PC-9 (cell line): ENCODE results near the gene PIK3CB. TPM values are rescaled to one million over a fixed set of nuclear protein-coding genes. Genes with fewer than 3 reads are reported as not detected.

Experiments
- BruUV-seq: library from RNA; stranded (reverse); fragments of 400-500 nt; replicated peaks from 2 replicates; lab custom pipeline; 2021; lab: Mats Ljungman, UMichigan
- CTCF ChIA-PET: fragments of 300-600 bp; sonication (Branson Sonifier 250); formaldehyde crosslinking; loops from one replicate; lab custom pipeline; 2022; ENCODE audit warnings: antibody characterized with exemption; lab: Charles Lee
- POLR2A ChIA-PET: fragments of 300-600 bp; sonication (Branson Sonifier 250); formaldehyde crosslinking; loops from one replicate; lab custom pipeline; 2022; ENCODE audit warnings: antibody characterized with exemption; ENCODE audit not compliant: unreplicated experiment; lab: Charles Lee
- DNase-seq, 2 experiments: peaks; one replicate each; pipeline versions ENCODE4 v3.0.0 to v3.0.0-alpha.2; 2015 to 2022; ENCODE audit warnings: mixed read lengths in 1 of 2
- H2AFZ ChIP-seq: fragments of 200-600 bp; sonication (generic); 2 replicates; pipeline ENCODE4 v1.8.1; 2017; ENCODE audit warnings: antibody characterized with exemption
- H3F3A ChIP-seq: fragments of 200-600 bp; sonication (generic); 2 replicates; pipeline ENCODE4 v1.8.1; 2017; ENCODE audit warnings: antibody characterized with exemption, mild to moderate bottlenecking, low read depth; ENCODE audit not compliant: insufficient read depth
- H3K27ac ChIP-seq: fragments of 200-600 bp; sonication (generic); 2 replicates; pipeline ENCODE4 v1.6.1; 2016; ENCODE audit warnings: mixed run types
- H3K27me3 ChIP-seq: fragments of 200-600 bp; sonication (generic); 2 replicates; pipeline ENCODE4 v1.6.1; 2016; ENCODE audit warnings: low read depth, mixed run types; ENCODE audit not compliant: insufficient read depth
- H3K36me3 ChIP-seq: fragments of 200-600 bp; sonication (generic); 2 replicates; pipeline ENCODE4 v1.6.1; 2016; ENCODE audit warnings: low read depth, mixed run types
- H3K4me1 ChIP-seq: fragments of 200-600 bp; sonication (generic); replicated peaks from 2 replicates; pipeline ENCODE4 v1.6.1; 2016; ENCODE audit warnings: mixed run types; ENCODE audit not compliant: insufficient read depth
- H3K4me2 ChIP-seq: fragments of 200-600 bp; sonication (generic); 2 replicates; pipeline ENCODE4 v1.6.1; 2017; ENCODE audit warnings: mixed run types
- H3K4me3 ChIP-seq: fragments of 200-600 bp; sonication (generic); 2 replicates; pipeline ENCODE4 v1.6.1; 2016; ENCODE audit warnings: mixed run types
- H3K79me2 ChIP-seq: fragments of 200-600 bp; sonication (generic); 2 replicates; pipeline ENCODE4 v1.6.1; 2017; ENCODE audit warnings: low read depth, mixed run types
- H3K9me2 ChIP-seq: fragments of 200-600 bp; sonication (generic); 2 replicates; pipeline ENCODE4 v1.8.1; 2017; ENCODE audit warnings: mild to moderate bottlenecking; ENCODE audit not compliant: insufficient read depth
- H3K9me3 ChIP-seq: fragments of 200-600 bp; sonication (generic); 2 replicates; pipeline ENCODE4 v1.8.1; 2016; ENCODE audit warnings: low read depth; ENCODE audit not compliant: insufficient read depth
- H4K20me1 ChIP-seq: fragments of 200-600 bp; sonication (generic); 2 replicates; pipeline ENCODE4 v1.8.1; 2017; ENCODE audit not compliant: insufficient read depth
- CTCF ChIP-seq: fragments of 200-600 bp; sonication (generic); conservative IDR thresholded peaks from 2 replicates; pipeline ENCODE4 v1.6.1; 2017; ENCODE audit warnings: mixed run types, antibody characterized with exemption, mild to moderate bottlenecking, moderate library complexity
- EZH2 ChIP-seq: fragments of 200-600 bp; sonication (generic); IDR thresholded peaks from 2 replicates; pipeline ENCODE4 v1.8.0; 2017; ENCODE audit warnings: antibody characterized with exemption, low read depth
- intact Hi-C: fragments of 100-400 bp; cut with micrococcal nuclease; formaldehyde crosslinking; loops from one replicate; pipeline ENCODE4 v1.10.0; 2022; ENCODE audit not compliant: unreplicated experiment
- total RNA-seq: library from RNA; stranded (reverse); gene quantifications from 2 replicates; pipeline ENCODE4 v1.2.3, GENCODE V29; 2021

The PIK3CB gene
- total RNA-seq, 1 experiment from 2014 or later: 47.8 TPM

DNA sequence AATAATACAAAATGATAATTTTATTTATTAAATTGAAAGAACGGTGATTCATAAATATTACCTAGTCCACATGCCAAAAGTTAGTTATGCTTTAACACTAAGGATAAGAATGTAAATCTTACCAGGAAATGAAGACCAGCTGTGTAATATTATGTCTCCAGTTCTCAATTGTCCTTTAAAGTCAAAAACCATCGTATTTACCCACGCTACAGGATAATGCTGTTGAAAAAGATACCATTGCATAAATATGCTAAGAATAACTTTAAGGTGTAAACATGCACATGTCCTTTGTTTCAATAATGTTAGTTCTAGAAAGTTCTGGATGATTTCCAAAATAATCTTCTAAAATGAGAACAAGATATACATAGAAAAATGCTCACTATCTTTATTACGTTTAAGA lies 122.6 kb downstream of the PIK3CB start:
- Histone ChIP-seq H3K4me2 (no peak overlapping the region), H3K79me2 (no peaks in the 10 kb centered on the region), H3K27ac (no peak overlapping the region), H2AFZ (no peak overlapping the region), H3K27me3 (no peaks in the 10 kb centered on the region), H3K4me1 (no peaks in the 10 kb centered on the region), H3K36me3 (no peaks in the 10 kb centered on the region; the same call in 1 of the 2 replicates), H3K9me2 (no peaks in the 10 kb centered on the region), H3K9me3 (no peaks in the 10 kb centered on the region), H3K4me3 (no peak overlapping the region), H3F3A (no peaks in the 10 kb centered on the region), H4K20me1 (no peaks in the 10 kb centered on the region)
- ChIA-PET POLR2A (interaction anchor here (0.5 to 0.7 kb wide), 3 partner anchors 11 to 206 kb away, joined by 4 to 25 read pairs (median 6); no protein-coding TSS in a partner anchor), CTCF (interaction anchor here (0.6 kb wide), 1 partner anchor 13 kb away, joined by 3 read pairs; no protein-coding TSS in a partner anchor)
- intact Hi-C loops: no loop called here
- TF ChIP-seq EZH2 (no peak), CTCF (no peak)
- no peak for DNase-seq
- BruUV-seq: no TSS peak

GRCh38 chr3:138705675-138706074 lies 129.1 kb downstream of the PIK3CB start:
- BruUV-seq: no TSS peak
- Histone ChIP-seq H3K27ac (no peak overlapping the region), H4K20me1 (no peaks in the 10 kb centered on the region; the same call in 1 of the 2 replicates), H3K79me2 (no peaks in the 10 kb centered on the region), H3F3A (no peaks in the 10 kb centered on the region; the same call in 1 of the 2 replicates), H3K4me1 (no peaks in the 10 kb centered on the region), H3K27me3 (no peaks in the 10 kb centered on the region), H2AFZ (no peak overlapping the region), H3K9me3 (no peaks in the 10 kb centered on the region), H3K4me2 (no peak overlapping the region), H3K9me2 (no peaks in the 10 kb centered on the region), H3K4me3 (no peak overlapping the region), H3K36me3 (no peaks in the 10 kb centered on the region)
- no peak for DNase-seq
- ChIA-PET CTCF (no interaction called here), POLR2A (no interaction called here)
- TF ChIP-seq EZH2: no peak
- no peak for TF ChIP-seq CTCF
- intact Hi-C loops: no loop called here

DNA sequence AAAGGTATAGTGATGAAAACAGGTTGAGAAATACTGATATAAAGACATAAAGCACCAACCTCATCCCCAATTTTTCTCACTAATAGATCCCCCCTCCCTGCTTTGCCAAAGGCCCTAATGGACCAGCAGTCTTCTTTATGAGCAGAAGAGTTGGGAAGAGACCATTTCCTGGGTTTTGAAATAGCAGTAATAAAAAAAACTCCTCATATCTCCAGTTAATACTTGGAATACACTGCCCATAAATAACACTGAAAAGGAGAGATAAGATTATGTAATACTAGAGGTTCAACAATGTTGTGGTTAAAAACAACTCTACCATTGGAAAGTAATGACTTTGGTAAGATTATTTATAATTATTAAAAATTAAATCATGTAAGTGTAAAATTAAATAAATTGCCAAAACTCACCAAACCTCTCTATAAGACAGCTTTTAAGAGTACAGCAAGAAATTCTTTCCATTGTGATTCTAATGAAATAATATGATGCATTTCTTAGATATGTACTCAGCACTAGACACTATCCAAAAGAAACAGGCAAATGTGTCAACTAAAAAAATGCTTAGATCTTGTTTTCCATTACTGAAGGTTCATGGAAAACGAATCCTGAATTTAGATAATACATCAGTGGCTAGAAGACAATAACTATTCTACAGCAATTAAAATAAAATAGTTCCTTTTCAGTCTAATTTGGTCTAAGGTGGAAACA lies 137.9 kb downstream of the PIK3CB start:
- H3K4me2 ChIP-seq: no peak overlapping the region
- H3K9me2 ChIP-seq: no peaks in the 10 kb centered on the region
- no peaks in the 10 kb centered on the region for H3K79me2 ChIP-seq
- no peak overlapping the region for H3K27ac ChIP-seq
- DNase-seq: no peak
- TF ChIP-seq EZH2: no peak
- no peak for TF ChIP-seq CTCF
- H3F3A ChIP-seq: peaks cover 19% of the 10 kb centered on the region
- no peaks in the 10 kb centered on the region for H4K20me1 ChIP-seq
- H3K36me3 ChIP-seq: peaks cover 6% of the 10 kb centered on the region; the same call in 1 of the 2 replicates
- H3K4me3 ChIP-seq: no peak overlapping the region
- H3K4me1 ChIP-seq: peaks cover 26% of the 10 kb centered on the region
- CTCF ChIA-PET: interaction anchor here (0.6 to 2.8 kb wide), 2 partner anchors 219 to 355 kb away, joined by 7 to 23 read pairs; no protein-coding TSS in a partner anchor
- H3K9me3 ChIP-seq: no peaks in the 10 kb centered on the region
- BruUV-seq: no TSS peak
- no peak overlapping the region for H2AFZ ChIP-seq
- intact Hi-C loops: loop anchor here (5.0 kb wide), 1 partner anchor 280 kb away; no protein-coding TSS in a partner anchor
- POLR2A ChIA-PET: no interaction called here
- H3K27me3 ChIP-seq: no peaks in the 10 kb centered on the region
